ENCODE data around the gene HS1BP3. TPM values are rescaled to one million over a fixed set of nuclear protein-coding genes. Genes with fewer than 3 reads are reported as not detected.

HS1BP3 gene
- total and polyA plus RNA-seq, 2 of the 13 experiments (the other 11 are each of a cell fraction or from before 2014, with no cell fraction given): 15.2 to 22.0 TPM

DNA sequence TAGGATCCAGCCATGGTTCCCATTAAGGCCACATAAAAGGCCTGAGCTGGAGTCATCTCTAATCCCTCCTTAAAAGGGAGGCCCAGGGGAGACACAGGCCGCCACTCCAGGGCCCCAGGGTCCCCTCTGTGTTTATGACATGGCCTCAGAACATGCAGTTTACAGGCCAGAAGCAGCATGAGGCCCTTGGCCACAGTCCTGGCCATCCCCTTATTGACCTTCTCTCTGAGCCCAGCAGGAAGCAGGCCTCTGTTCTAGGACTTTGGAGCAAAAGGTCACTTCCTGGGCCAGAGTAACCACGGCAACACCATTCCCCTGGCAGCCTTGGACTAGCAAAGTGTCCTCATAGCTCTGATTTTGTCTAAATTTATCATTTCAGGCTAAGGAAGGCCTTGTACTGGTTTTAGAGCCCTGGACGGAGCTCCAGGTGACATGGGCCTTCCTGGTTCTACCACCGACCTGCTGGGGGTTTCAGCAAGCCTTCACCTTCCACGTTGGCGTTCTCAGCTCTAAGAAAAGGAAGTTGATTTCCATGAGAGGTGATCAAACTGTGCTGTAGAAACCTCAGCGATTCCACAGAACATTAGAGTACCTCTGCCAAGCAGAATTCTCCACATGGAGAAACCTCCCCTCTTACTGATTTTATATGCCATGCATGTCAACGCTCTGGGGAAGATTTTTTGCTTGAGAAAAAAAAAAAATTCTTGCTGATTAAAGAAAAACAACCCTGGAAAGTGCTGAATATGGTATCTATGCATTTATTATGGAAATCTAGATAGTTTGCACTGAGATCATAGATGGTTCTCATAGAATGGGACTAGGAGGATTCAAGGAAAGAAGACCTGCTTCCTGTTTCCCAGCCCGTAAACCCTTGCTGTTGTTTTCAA lies 53.7 kb downstream of the HS1BP3 start (continued):
- TF ChIP-seq, protein P1, sequence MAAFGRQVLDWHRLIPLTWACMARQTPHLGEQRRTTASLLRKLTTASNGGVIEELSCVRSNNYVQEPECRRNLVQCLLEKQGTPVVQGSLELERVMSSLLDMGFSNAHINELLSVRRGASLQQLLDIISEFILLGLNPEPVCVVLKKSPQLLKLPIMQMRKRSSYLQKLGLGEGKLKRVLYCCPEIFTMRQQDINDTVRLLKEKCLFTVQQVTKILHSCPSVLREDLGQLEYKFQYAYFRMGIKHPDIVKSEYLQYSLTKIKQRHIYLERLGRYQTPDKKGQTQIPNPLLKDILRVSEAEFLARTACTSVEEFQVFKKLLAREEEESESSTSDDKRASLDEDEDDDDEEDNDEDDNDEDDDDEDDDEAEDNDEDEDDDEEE (CRISPR knock-in tag; IDR thresholded peaks at IDR 0.05): no peak
- TF ChIP-seq PCBP1 (IDR thresholded peaks at IDR 0.05; ENCODE audit: borderline replicate concordance, low read depth, low read length) (no peak), SIN3A (IDR thresholded peaks at IDR 0.05; ENCODE audit: borderline replicate concordance, low read depth, low read length) (peak; percentile 59; the same call in 1 of the 2 replicates), RBM22 (optimal IDR thresholded peaks at IDR 0.05; ENCODE audit: low read length) (peak; percentile 84), CBX5 (CRISPR knock-in tag; IDR thresholded peaks at IDR 0.05; ENCODE audit: borderline replicate concordance) (peak; percentile 88; the same call in 1 of the 2 replicates), ZKSCAN8 (CRISPR knock-in tag; IDR thresholded peaks at IDR 0.05; ENCODE audit: borderline replicate concordance) (peak; percentile 94; the same call in 1 of the 2 replicates), ZNF674 (CRISPR knock-in tag; IDR thresholded peaks at IDR 0.05; ENCODE audit: low read depth) (no peak), ONECUT2 (CRISPR knock-in tag; IDR thresholded peaks at IDR 0.05) (peak; percentile 84), MYC (CRISPR knock-in tag; IDR thresholded peaks at IDR 0.05; ENCODE audit: borderline replicate concordance) (peak; percentile 87; the same call in 1 of the 2 replicates), JUND (CRISPR knock-in tag; IDR thresholded peaks at IDR 0.05) (peak; percentile 91; the same call in 1 of the 2 replicates), SRF (IDR thresholded peaks at IDR 0.05; ENCODE audit: low read depth, low read length) (0 out of 2 replicates have a peak, but pooled peaks have one; percentile 61), IKZF4 (CRISPR knock-in tag; IDR thresholded peaks at IDR 0.05; ENCODE audit: borderline replicate concordance, low read depth, not compliant biosample characterization) (peak; percentile 87), NPAS2 (CRISPR knock-in tag; IDR thresholded peaks at IDR 0.05; ENCODE audit: borderline replicate concordance) (no peak)
- TF ChIP-seq, protein P2, sequence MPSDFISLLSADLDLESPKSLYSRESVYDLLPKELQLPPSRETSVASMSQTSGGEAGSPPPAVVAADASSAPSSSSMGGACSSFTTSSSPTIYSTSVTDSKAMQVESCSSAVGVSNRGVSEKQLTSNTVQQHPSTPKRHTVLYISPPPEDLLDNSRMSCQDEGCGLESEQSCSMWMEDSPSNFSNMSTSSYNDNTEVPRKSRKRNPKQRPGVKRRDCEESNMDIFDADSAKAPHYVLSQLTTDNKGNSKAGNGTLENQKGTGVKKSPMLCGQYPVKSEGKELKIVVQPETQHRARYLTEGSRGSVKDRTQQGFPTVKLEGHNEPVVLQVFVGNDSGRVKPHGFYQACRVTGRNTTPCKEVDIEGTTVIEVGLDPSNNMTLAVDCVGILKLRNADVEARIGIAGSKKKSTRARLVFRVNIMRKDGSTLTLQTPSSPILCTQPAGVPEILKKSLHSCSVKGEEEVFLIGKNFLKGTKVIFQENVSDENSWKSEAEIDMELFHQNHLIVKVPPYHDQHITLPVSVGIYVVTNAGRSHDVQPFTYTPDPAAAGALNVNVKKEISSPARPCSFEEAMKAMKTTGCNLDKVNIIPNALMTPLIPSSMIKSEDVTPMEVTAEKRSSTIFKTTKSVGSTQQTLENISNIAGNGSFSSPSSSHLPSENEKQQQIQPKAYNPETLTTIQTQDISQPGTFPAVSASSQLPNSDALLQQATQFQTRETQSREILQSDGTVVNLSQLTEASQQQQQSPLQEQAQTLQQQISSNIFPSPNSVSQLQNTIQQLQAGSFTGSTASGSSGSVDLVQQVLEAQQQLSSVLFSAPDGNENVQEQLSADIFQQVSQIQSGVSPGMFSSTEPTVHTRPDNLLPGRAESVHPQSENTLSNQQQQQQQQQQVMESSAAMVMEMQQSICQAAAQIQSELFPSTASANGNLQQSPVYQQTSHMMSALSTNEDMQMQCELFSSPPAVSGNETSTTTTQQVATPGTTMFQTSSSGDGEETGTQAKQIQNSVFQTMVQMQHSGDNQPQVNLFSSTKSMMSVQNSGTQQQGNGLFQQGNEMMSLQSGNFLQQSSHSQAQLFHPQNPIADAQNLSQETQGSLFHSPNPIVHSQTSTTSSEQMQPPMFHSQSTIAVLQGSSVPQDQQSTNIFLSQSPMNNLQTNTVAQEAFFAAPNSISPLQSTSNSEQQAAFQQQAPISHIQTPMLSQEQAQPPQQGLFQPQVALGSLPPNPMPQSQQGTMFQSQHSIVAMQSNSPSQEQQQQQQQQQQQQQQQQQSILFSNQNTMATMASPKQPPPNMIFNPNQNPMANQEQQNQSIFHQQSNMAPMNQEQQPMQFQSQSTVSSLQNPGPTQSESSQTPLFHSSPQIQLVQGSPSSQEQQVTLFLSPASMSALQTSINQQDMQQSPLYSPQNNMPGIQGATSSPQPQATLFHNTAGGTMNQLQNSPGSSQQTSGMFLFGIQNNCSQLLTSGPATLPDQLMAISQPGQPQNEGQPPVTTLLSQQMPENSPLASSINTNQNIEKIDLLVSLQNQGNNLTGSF (CRISPR knock-in tag; IDR thresholded peaks at IDR 0.05): no peak
- TF ChIP-seq, protein P3, sequence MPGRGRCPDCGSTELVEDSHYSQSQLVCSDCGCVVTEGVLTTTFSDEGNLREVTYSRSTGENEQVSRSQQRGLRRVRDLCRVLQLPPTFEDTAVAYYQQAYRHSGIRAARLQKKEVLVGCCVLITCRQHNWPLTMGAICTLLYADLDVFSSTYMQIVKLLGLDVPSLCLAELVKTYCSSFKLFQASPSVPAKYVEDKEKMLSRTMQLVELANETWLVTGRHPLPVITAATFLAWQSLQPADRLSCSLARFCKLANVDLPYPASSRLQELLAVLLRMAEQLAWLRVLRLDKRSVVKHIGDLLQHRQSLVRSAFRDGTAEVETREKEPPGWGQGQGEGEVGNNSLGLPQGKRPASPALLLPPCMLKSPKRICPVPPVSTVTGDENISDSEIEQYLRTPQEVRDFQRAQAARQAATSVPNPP (CRISPR knock-in tag; IDR thresholded peaks at IDR 0.05): peak; percentile 74; the same call in 1 of the 2 replicates
- TF ChIP-seq, protein P4, sequence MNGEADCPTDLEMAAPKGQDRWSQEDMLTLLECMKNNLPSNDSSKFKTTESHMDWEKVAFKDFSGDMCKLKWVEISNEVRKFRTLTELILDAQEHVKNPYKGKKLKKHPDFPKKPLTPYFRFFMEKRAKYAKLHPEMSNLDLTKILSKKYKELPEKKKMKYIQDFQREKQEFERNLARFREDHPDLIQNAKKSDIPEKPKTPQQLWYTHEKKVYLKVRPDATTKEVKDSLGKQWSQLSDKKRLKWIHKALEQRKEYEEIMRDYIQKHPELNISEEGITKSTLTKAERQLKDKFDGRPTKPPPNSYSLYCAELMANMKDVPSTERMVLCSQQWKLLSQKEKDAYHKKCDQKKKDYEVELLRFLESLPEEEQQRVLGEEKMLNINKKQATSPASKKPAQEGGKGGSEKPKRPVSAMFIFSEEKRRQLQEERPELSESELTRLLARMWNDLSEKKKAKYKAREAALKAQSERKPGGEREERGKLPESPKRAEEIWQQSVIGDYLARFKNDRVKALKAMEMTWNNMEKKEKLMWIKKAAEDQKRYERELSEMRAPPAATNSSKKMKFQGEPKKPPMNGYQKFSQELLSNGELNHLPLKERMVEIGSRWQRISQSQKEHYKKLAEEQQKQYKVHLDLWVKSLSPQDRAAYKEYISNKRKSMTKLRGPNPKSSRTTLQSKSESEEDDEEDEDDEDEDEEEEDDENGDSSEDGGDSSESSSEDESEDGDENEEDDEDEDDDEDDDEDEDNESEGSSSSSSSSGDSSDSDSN (CRISPR knock-in tag; IDR thresholded peaks at IDR 0.05): peak; percentile 80
- TF ChIP-seq, protein P5, sequence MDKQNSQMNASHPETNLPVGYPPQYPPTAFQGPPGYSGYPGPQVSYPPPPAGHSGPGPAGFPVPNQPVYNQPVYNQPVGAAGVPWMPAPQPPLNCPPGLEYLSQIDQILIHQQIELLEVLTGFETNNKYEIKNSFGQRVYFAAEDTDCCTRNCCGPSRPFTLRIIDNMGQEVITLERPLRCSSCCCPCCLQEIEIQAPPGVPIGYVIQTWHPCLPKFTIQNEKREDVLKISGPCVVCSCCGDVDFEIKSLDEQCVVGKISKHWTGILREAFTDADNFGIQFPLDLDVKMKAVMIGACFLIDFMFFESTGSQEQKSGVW (CRISPR knock-in tag; IDR thresholded peaks at IDR 0.05; ENCODE audit: borderline replicate concordance): no peak

Data from HepG2 (cell line).